ENCODE measurements around the gene RPL4.

Gene RPL4

DNA sequence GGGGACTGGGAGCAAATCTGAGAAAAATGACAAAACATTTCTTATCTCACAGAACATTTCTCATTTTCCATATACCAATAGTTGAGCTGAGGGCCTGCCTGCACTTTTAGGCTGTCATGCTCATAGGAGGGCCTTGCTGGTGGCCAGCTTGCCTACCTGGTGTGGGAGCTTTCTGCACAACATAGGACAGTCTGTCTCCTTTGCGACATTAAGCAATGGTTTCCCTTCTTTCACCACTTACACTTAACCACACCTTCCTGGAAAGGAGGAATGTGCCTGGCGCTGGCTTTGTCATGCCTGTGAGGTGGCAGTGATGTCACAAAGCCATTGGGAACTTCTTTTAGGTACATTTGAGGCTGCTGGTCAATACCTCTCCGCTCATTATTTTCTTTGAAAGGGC is 12.8 kb downstream of the RPL4 start:
- no peak overlapping the region for H3K9ac ChIP-seq (ENCODE audit: low read length in 2 of 2)
- peaks cover 8% of the 10 kb centered on the region for H3K4me1 ChIP-seq (ENCODE audit: control insufficient read depth, insufficient read depth, low read length)
- H3K9me3 ChIP-seq (ENCODE audit: control insufficient read depth in 2 of 2, low read length in 2 of 2) = no peaks in the 10 kb centered on the region
- H3K27me3 ChIP-seq (ENCODE audit: control insufficient read depth in 1 of 2, insufficient read depth in 2 of 2, low read length in 2 of 2) = no peaks in the 10 kb centered on the region
- peaks cover 42 to 53% of the 10 kb centered on the region in 2 donors for H3K36me3 ChIP-seq (ENCODE audit: control insufficient read depth in 2 of 2, insufficient read depth in 2 of 2, low read length in 2 of 2)
- no peak overlapping the region for H3K27ac ChIP-seq (ENCODE audit: low read length)
- H3K4me3 ChIP-seq (ENCODE audit: low read length in 2 of 2) = no peak overlapping the region

DNA sequence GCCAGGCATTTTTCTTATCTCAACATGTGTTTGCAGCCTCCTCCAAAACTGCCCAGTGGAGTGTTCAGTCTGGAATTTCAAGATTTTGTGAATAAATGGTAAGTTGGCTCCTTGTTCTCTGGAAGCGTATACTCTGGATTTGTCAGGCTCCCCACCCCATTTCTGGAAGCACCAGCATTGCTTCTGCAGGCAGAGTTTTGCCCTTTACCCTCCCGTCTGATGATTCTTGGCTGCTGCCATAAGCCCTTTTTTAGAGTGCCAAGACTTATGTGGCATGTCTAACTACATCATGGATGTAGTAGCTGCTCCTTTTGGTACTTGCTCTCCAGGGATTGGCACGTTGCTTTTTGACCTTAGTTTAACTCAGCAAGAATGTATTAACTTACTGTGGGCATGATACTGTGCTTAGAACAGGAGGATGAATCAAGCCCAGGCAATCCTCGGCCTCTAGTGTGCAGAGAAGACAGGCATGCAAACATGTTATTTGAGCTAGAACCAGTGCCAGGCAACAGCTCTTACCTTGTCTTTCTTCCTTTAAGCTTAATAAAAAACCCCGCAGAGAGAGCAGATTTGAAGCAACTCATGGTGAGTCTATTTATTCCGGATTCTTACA is 15.4 kb downstream of the RPL4 start:
- Histone ChIP-seq H3K9ac (ENCODE audit: low read length in 2 of 2) (no peak overlapping the region), H3K4me3 (ENCODE audit: low read length in 2 of 2) (no peak overlapping the region), H3K36me3 (ENCODE audit: control insufficient read depth in 2 of 2, insufficient read depth in 2 of 2, low read length in 2 of 2) (peaks cover 40 to 50% of the 10 kb centered on the region in 2 donors), H3K4me1 (ENCODE audit: control insufficient read depth, insufficient read depth, low read length) (peaks cover 2% of the 10 kb centered on the region), H3K27me3 (ENCODE audit: control insufficient read depth in 1 of 2, insufficient read depth in 2 of 2, low read length in 2 of 2) (no peaks in the 10 kb centered on the region), H3K27ac (ENCODE audit: low read length) (no peak overlapping the region), H3K9me3 (ENCODE audit: control insufficient read depth in 2 of 2, low read length in 2 of 2) (no peaks in the 10 kb centered on the region)

DNA sequence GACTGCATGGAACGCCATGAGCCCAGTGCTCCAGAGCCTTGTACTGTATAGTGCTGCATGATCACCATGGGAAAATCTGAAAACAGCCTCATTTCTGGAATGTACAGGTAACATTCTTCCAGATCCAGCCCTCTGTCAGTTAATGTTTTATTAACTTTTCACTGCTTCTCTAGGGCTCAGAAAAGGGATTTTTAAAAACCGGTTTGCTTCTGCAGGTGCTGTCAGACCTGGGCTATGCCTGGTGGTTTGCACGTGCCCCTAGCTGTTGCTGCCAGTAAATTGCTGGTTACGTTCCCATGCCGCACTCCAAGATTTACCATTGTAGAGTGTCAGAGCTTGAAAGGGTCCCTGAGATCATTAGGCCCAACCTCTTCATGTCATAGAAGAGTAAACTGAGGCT is 16.1 kb downstream of the RPL4 start:
- H3K4me3 ChIP-seq (ENCODE audit: low read length in 2 of 2) = no peak overlapping the region
- H3K27ac ChIP-seq (ENCODE audit: low read length) = no peak overlapping the region
- H3K9ac ChIP-seq (ENCODE audit: low read length in 2 of 2) = no peak overlapping the region
- H3K27me3 ChIP-seq (ENCODE audit: control insufficient read depth in 1 of 2, insufficient read depth in 2 of 2, low read length in 2 of 2) = no peaks in the 10 kb centered on the region
- H3K9me3 ChIP-seq (ENCODE audit: control insufficient read depth in 2 of 2, low read length in 2 of 2) = no peaks in the 10 kb centered on the region
- H3K4me1 ChIP-seq (ENCODE audit: control insufficient read depth, insufficient read depth, low read length) = peaks cover 2% of the 10 kb centered on the region
- H3K36me3 ChIP-seq (ENCODE audit: control insufficient read depth in 2 of 2, insufficient read depth in 2 of 2, low read length in 2 of 2) = peaks cover 33 to 46% of the 10 kb centered on the region in 2 donors

DNA sequence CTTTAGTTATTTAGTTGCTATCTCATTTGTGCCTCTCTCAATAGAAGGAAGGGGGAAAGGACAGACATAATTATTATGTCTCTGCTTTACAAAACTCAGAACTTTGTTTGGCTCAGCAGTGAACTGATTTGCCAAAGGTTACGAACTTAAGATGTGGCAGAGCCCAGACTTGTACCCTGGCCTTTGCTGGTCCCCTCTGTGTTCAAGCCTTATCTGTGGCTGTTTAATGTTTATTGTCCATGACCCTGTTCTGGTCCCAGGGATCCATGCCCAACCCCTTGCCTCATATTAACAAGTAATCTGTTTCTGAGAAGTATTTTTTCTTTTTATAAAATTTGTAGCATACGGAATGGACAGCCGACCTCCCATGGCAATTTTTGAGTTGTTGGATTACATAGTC is 17.8 kb downstream of the RPL4 start:
- H3K4me1 ChIP-seq (ENCODE audit: control insufficient read depth, insufficient read depth, low read length) = peaks cover 2% of the 10 kb centered on the region
- no peak overlapping the region for H3K4me3 ChIP-seq (ENCODE audit: low read length in 2 of 2)
- H3K27ac ChIP-seq (ENCODE audit: low read length) = no peak overlapping the region
- no peaks in the 10 kb centered on the region for H3K27me3 ChIP-seq (ENCODE audit: control insufficient read depth in 1 of 2, insufficient read depth in 2 of 2, low read length in 2 of 2)
- H3K36me3 ChIP-seq (ENCODE audit: control insufficient read depth in 2 of 2, insufficient read depth in 2 of 2, low read length in 2 of 2) = peaks cover 38 to 48% of the 10 kb centered on the region in 2 donors
- H3K9ac ChIP-seq (ENCODE audit: low read length in 2 of 2) = no peak overlapping the region
- H3K9me3 ChIP-seq (ENCODE audit: control insufficient read depth in 2 of 2, low read length in 2 of 2) = no peaks in the 10 kb centered on the region

DNA sequence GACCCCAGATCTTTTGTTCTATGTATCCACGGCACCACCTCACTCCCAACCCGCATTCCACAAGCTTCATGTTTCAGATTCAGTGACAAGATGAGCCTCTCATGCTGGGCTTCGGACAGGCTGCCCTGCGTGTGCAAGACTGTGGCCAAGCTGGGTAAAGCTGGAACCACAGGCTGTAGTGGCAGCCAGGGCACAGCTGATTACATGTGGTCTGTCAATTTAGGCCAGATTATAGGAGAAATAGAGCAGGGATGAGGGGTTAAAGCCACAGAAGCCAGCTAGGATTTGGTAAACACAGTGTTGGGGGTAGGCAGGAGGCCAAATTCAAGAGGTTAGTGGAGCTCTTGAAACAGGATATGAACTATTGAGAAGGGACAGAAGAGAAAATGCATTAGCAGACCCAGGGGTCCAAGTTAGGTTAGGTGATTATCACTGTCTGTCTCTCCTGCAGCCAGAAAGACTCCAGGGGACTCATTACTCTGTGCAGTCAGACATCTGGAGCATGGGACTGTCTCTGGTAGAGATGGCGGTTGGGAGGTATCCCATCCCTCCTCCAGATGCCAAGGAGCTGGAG is 20.0 kb downstream of the RPL4 start:
- Histone ChIP-seq H3K9me3 (ENCODE audit: control insufficient read depth in 2 of 2, low read length in 2 of 2) (no peaks in the 10 kb centered on the region), H3K27ac (ENCODE audit: low read length) (no peak overlapping the region), H3K27me3 (ENCODE audit: control insufficient read depth in 1 of 2, insufficient read depth in 2 of 2, low read length in 2 of 2) (no peaks in the 10 kb centered on the region), H3K36me3 (ENCODE audit: control insufficient read depth in 2 of 2, insufficient read depth in 2 of 2, low read length in 2 of 2) (peaks cover 31 to 42% of the 10 kb centered on the region in 2 donors), H3K4me1 (ENCODE audit: control insufficient read depth, insufficient read depth, low read length) (peaks cover 2% of the 10 kb centered on the region), H3K9ac (ENCODE audit: low read length in 2 of 2) (no peak overlapping the region), H3K4me3 (ENCODE audit: low read length in 2 of 2) (no peak overlapping the region)

DNA sequence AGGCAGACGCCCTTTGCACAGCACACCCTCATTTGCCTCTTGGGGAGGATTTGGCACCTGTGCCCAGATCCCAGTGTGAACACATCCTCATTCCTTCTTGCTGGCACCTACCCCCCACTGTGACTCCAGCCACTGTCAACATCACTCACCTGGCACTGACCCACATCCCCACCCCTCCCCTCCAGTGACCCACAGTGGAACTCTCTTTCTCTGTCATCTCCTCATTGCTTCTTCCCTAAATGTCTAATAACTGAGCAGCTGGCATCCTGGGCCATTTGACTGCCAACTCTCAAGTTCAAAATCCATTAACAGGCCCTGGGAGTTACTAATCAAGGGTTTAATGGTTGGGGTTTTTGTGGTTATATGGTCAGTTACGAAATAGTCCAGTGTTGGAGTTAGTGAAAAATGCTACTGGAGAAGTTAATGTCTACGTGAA is 21.5 kb downstream of the RPL4 start:
- no peak overlapping the region for H3K27ac ChIP-seq (ENCODE audit: low read length)
- H3K4me3 ChIP-seq (ENCODE audit: low read length in 2 of 2) = no peak overlapping the region
- no peaks in the 10 kb centered on the region for H3K27me3 ChIP-seq (ENCODE audit: control insufficient read depth in 1 of 2, insufficient read depth in 2 of 2, low read length in 2 of 2)
- no peaks in the 10 kb centered on the region for H3K4me1 ChIP-seq (ENCODE audit: control insufficient read depth, insufficient read depth, low read length)
- H3K36me3 ChIP-seq (ENCODE audit: control insufficient read depth in 2 of 2, insufficient read depth in 2 of 2, low read length in 2 of 2) = peaks cover 23 to 31% of the 10 kb centered on the region in 2 donors
- no peak overlapping the region for H3K9ac ChIP-seq (ENCODE audit: low read length in 2 of 2)
- H3K9me3 ChIP-seq (ENCODE audit: control insufficient read depth in 2 of 2, low read length in 2 of 2) = no peaks in the 10 kb centered on the region

DNA sequence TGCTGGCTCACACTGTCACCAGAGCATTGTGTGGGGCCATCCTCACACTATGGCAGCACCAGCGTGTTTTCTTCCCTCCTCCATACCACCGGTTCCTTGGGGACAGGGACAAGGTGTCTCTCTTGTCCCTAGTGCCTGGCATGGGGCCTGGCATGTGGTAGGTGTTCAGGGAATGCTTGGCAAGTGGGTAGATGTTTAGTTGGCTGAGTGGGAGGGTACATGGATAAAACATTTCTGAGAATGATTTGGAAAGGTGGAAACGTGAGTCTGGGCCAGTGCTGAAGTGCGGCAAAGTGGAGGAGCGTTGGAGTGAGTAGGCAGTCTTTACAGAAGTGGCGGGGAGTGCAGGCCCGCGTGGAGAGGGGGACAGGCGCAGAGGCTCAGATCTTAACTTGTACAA is 22.1 kb downstream of the RPL4 start:
- Histone ChIP-seq H3K36me3 (ENCODE audit: control insufficient read depth in 2 of 2, insufficient read depth in 2 of 2, low read length in 2 of 2) (peaks cover 18 to 26% of the 10 kb centered on the region in 2 donors), H3K27ac (ENCODE audit: low read length) (no peak overlapping the region), H3K9ac (ENCODE audit: low read length in 2 of 2) (no peak overlapping the region)

DNA sequence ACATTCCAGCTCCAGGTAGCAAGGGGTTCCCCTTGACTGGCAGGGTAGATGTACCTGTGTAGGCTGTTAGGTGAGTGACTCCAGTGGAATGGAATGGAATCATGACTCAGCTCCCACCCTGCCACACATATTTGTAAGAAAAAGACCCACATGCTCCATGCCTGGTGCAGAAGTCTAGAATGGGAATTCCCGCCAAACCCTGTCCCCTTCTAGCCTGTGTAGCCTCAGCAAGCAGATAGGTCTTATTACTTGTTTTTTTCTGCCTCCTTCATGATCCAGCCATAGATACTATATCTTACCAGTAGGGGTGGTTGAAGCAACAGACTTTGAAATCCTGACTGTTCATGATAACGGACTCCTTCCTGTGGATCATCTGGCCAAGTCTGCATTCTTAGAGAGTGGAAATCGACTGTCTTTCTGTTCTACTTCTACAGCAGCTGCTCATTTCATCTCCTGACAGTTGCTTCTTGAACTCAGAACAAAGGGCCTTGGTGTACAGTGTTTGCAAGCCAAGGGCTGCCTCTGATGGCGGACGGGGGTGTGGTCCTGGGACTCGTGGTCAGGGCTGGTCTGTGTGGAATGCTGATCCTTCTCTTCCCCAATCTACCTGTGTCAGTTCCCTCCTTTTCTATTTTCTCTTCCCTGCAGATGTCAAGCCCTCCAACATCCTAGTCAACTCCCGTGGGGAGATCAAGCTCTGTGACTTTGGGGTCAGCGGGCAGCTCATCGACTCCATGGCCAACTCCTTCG is 23.4 kb downstream of the RPL4 start:
- H3K9ac ChIP-seq (ENCODE audit: low read length in 2 of 2) = no peak overlapping the region
- no peak overlapping the region for H3K4me3 ChIP-seq (ENCODE audit: low read length in 2 of 2)
- H3K4me1 ChIP-seq (ENCODE audit: control insufficient read depth, insufficient read depth, low read length) = no peaks in the 10 kb centered on the region
- no peak overlapping the region for H3K27ac ChIP-seq (ENCODE audit: low read length)
- H3K9me3 ChIP-seq (ENCODE audit: control insufficient read depth in 2 of 2, low read length in 2 of 2) = no peaks in the 10 kb centered on the region
- peaks cover 13 to 20% of the 10 kb centered on the region in 2 donors for H3K36me3 ChIP-seq (ENCODE audit: control insufficient read depth in 2 of 2, insufficient read depth in 2 of 2, low read length in 2 of 2)
- H3K27me3 ChIP-seq (ENCODE audit: control insufficient read depth in 1 of 2, insufficient read depth in 2 of 2, low read length in 2 of 2) = no peaks in the 10 kb centered on the region

More for the DNA sequence above, 22.1 kb downstream of the RPL4 start:
- H3K27me3 ChIP-seq (ENCODE audit: control insufficient read depth in 1 of 2, insufficient read depth in 2 of 2, low read length in 2 of 2) = no peaks in the 10 kb centered on the region
- no peaks in the 10 kb centered on the region for H3K4me1 ChIP-seq (ENCODE audit: control insufficient read depth, insufficient read depth, low read length)
- no peaks in the 10 kb centered on the region for H3K9me3 ChIP-seq (ENCODE audit: control insufficient read depth in 2 of 2, low read length in 2 of 2)
- no peak overlapping the region for H3K4me3 ChIP-seq (ENCODE audit: low read length in 2 of 2)

DNA sequence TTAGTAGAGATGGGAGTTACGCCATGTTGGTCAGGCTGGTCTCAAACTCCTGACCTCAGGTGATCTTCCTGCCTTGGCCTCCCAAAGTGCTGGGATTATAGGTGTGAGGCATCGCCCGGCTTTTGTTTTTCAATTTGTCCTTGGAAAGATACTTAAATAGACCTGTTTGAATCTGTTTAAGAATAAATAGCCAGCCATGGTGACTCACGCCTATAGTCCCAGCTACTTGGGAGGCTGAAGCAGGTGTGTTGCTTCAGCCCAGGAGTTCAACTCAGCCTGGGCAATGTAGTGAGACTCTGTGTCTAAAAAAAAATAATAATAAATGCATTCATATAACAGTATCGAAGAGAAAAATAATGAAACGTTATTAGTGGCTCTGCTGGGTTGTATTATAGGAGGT is 24.4 kb downstream of the RPL4 start:
- Histone ChIP-seq H3K9ac (ENCODE audit: low read length in 2 of 2) (no peak overlapping the region), H3K36me3 (ENCODE audit: control insufficient read depth in 2 of 2, insufficient read depth in 2 of 2, low read length in 2 of 2) (peaks cover 11 to 21% of the 10 kb centered on the region in 2 donors), H3K27me3 (ENCODE audit: control insufficient read depth in 1 of 2, insufficient read depth in 2 of 2, low read length in 2 of 2) (no peaks in the 10 kb centered on the region), H3K27ac (ENCODE audit: low read length) (no peak overlapping the region), H3K4me3 (ENCODE audit: low read length in 2 of 2) (no peak overlapping the region), H3K9me3 (ENCODE audit: control insufficient read depth in 2 of 2, low read length in 2 of 2) (no peaks in the 10 kb centered on the region), H3K4me1 (ENCODE audit: control insufficient read depth, insufficient read depth, low read length) (no peaks in the 10 kb centered on the region)

DNA sequence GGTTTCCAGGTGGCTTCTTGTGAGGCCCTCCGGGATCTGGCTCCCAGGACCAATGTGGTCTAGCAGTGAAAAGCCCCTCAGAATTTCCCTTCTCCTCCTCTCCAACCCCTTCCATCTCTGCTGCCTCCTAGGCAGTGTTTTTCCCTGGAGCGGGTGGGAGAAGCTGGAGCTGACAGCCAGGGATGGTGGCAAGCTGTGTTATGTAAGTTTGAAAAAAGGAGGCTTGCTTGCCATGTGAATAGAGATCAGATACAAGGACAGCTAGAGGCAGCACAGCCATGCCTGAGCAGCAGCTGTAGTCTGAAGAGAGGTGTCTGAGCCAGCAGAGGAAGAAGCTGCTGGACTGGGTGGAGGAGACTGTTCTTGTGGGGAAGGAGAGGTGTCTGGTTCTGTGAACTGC is 27.6 kb downstream of the RPL4 start:
- no peak overlapping the region for H3K27ac ChIP-seq (ENCODE audit: low read length)
- H3K4me1 ChIP-seq (ENCODE audit: control insufficient read depth, insufficient read depth, low read length) = peaks cover 7% of the 10 kb centered on the region

DNA sequence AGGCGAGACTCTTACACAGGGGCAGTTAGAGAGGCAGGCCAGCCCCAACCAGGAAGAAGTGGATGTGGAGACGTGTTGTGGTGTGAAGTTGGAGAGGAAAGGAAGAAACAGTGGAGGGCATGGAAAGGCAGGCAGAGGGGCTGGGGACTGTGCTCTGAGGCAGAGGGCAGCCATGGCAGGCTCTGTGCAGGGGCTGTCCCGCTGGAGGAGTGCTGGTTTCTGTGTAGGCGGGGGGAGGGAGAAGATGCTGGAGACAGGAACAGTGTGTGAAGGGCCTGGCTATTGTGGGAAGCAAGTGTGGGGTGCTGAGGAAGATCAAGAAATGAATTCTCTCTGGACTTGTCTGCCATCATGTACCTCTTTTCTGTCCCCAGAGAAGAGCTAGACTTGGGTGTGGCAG is 28.1 kb downstream of the RPL4 start:
- peaks cover 2 to 6% of the 10 kb centered on the region in 2 donors for H3K36me3 ChIP-seq (ENCODE audit: control insufficient read depth in 2 of 2, insufficient read depth in 2 of 2, low read length in 2 of 2)
- no peaks in the 10 kb centered on the region for H3K27me3 ChIP-seq (ENCODE audit: control insufficient read depth in 1 of 2, insufficient read depth in 2 of 2, low read length in 2 of 2)
- no peaks in the 10 kb centered on the region for H3K9me3 ChIP-seq (ENCODE audit: control insufficient read depth in 2 of 2, low read length in 2 of 2)
- no peak overlapping the region for H3K9ac ChIP-seq (ENCODE audit: low read length in 2 of 2)
- no peak overlapping the region for H3K4me3 ChIP-seq (ENCODE audit: low read length in 2 of 2)
- H3K4me1 ChIP-seq (ENCODE audit: control insufficient read depth, insufficient read depth, low read length) = peaks cover 8% of the 10 kb centered on the region
- H3K27ac ChIP-seq (ENCODE audit: low read length) = no peak overlapping the region

More for the DNA sequence above, 27.6 kb downstream of the RPL4 start:
- no peak overlapping the region for H3K9ac ChIP-seq (ENCODE audit: low read length in 2 of 2)
- no peaks in the 10 kb centered on the region for H3K27me3 ChIP-seq (ENCODE audit: control insufficient read depth in 1 of 2, insufficient read depth in 2 of 2, low read length in 2 of 2)
- H3K9me3 ChIP-seq (ENCODE audit: control insufficient read depth in 2 of 2, low read length in 2 of 2) = no peaks in the 10 kb centered on the region
- no peak overlapping the region for H3K4me3 ChIP-seq (ENCODE audit: low read length in 2 of 2)
- peaks cover 7 to 11% of the 10 kb centered on the region in 2 donors for H3K36me3 ChIP-seq (ENCODE audit: control insufficient read depth in 2 of 2, insufficient read depth in 2 of 2, low read length in 2 of 2)

All from stomach smooth muscle (tissue), 2 donors.